Neural crest cell (in vitro differentiated cells): ENCODE measurements around the gene DISP3. TPM values are rescaled to one million over a fixed set of nuclear protein-coding genes. Genes with fewer than 3 reads are reported as not detected.

Source experiments
- DNase-seq: peaks from one replicate; pipeline ENCODE4 v3.0.0; 2021; ENCODE audit warnings: low read depth, mixed read lengths, low spot score
- H3K27ac Mint-ChIP-seq: one replicate; pipeline ENCODE4 v1.8.0; 2021; ENCODE audit warnings: mild to moderate bottlenecking, mixed read lengths; ENCODE audit not compliant: unreplicated experiment
- H3K27me3 Mint-ChIP-seq: 2 replicates; pipeline ENCODE4 v1.8.0; 2021; ENCODE audit warnings: low read depth, mild to moderate bottlenecking, mixed read lengths
- H3K36me3 Mint-ChIP-seq: 2 replicates; pipeline ENCODE4 v1.8.0; 2021; ENCODE audit warnings: low read depth, mild to moderate bottlenecking, mixed read lengths
- H3K4me1 Mint-ChIP-seq: 2 replicates; pipeline ENCODE4 v1.8.0; 2021; ENCODE audit warnings: mixed read lengths
- H3K4me3 Mint-ChIP-seq: one replicate; pipeline ENCODE4 v1.8.0; 2021; ENCODE audit warnings: mild to moderate bottlenecking, mixed read lengths
- H3K9me3 Mint-ChIP-seq: 2 replicates; pipeline ENCODE4 v1.8.0; 2021; ENCODE audit warnings: mixed read lengths
- CTCF ChIP-seq: fragments of 200-600 bp; sonication (generic); conservative IDR thresholded peaks from 2 replicates; pipeline ENCODE4 v1.5.0; 2021; ENCODE audit warnings: antibody characterized with exemption, mild to moderate bottlenecking
- total RNA-seq: library from RNA; stranded (reverse); gene quantifications from 2 replicates; pipeline ENCODE4 v1.2.1, GENCODE V29; 2021

DISP3 gene
- total RNA-seq, 1 donor from 2014 or later: 9.1 TPM

DNA sequence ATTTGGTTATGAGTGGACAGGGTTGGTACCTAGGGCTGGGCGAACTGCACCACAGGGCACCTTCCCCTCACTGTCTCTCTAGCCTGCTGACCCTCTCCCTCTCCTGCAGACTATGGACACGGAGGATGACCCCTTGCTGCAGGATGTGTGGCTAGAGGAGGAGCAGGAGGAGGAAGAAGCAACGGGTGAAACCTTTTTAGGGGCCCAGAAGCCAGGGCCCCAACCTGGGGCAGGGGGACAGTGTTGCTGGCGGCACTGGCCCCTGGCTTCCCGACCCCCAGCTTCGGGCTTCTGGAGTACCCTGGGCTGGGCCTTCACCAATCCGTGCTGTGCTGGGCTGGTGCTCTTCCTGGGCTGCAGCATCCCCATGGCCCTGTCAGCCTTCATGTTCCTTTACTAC lies 21.9 kb downstream of the DISP3 start:
- H3K4me1 Mint-ChIP-seq: peaks cover 20% of the 10 kb centered on the region
- no peak for DNase-seq
- no peak for TF ChIP-seq CTCF
- H3K4me3 Mint-ChIP-seq: no peak overlapping the region
- H3K27me3 Mint-ChIP-seq: no peaks in the 10 kb centered on the region
- H3K36me3 Mint-ChIP-seq: peaks cover 40% of the 10 kb centered on the region
- peaks cover 11% of the 10 kb centered on the region for H3K9me3 Mint-ChIP-seq
- H3K27ac Mint-ChIP-seq: no peak overlapping the region

DNA sequence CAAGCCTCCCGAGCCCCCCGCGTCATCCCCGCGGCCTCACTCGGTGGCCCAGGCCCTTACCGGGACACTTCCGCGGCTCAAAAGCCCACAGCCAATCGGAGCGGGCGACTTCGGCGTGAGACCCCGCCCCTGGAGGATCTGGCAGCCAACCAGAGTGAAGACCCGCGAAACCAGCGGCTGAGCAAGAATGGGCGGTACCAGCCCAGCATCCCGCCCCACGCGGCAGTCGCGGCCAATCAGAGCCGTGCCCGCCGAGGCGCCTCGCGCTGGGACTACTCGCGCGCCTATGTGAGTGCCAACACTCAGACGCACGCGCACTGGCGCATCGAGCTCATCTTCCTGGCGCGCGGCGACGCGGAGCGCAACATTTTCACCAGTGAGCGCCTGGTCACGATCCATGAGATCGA lies 22.5 kb downstream of the DISP3 start:
- no peak for TF ChIP-seq CTCF
- Mint-ChIP-seq H3K4me1 (peaks cover 20% of the 10 kb centered on the region), H3K27me3 (no peaks in the 10 kb centered on the region), H3K36me3 (peaks cover 46% of the 10 kb centered on the region), H3K9me3 (peaks cover 17% of the 10 kb centered on the region), H3K27ac (no peak overlapping the region), H3K4me3 (no peak overlapping the region)
- no peak for DNase-seq

- H3K27me3 Mint-ChIP-seq: no peaks in the 10 kb centered on the region
- peaks cover 17% of the 10 kb centered on the region for H3K9me3 Mint-ChIP-seq
- H3K27ac Mint-ChIP-seq: no peak overlapping the region
- no peak for DNase-seq
- H3K4me3 Mint-ChIP-seq: no peak overlapping the region
- no peak for TF ChIP-seq CTCF
- H3K4me1 Mint-ChIP-seq: peaks cover 20% of the 10 kb centered on the region
- peaks cover 48% of the 10 kb centered on the region for H3K36me3 Mint-ChIP-seq
These were observed 23.0 kb downstream of the DISP3 start for GRCh38 chr1:11501906-11502485.

- DNase-seq: no peak
- no peak for TF ChIP-seq CTCF
- H3K4me1 Mint-ChIP-seq: peaks cover 20% of the 10 kb centered on the region
- H3K27ac Mint-ChIP-seq: no peak overlapping the region
- H3K4me3 Mint-ChIP-seq: no peak overlapping the region
- no peaks in the 10 kb centered on the region for H3K27me3 Mint-ChIP-seq
- H3K9me3 Mint-ChIP-seq: peaks cover 17% of the 10 kb centered on the region
- peaks cover 48% of the 10 kb centered on the region for H3K36me3 Mint-ChIP-seq
These were observed 23.6 kb downstream of the DISP3 start for GRCh38 chr1:11502516-11502915.

DNA sequence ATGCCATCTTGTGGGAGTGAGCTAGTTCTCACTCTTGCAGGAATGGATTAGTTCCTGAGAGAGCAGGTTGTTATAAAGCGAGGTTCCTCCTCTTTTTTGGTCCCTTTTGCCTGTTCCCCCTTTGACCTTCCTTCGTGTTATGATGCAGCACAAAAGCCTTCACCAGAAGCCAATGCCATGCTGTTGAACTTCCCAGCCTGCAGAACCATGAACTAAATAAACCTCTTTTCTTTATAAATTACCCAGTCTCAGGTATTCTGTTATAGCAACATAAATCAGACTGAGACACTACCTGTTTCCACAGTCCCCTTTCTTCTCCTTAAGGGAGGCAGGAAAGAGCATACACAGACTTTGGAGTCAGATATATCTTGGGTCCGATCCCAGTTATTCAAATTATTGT lies 25.6 kb downstream of the DISP3 start:
- Mint-ChIP-seq H3K36me3 (peaks cover 60% of the 10 kb centered on the region), H3K4me3 (no peak overlapping the region), H3K4me1 (peaks cover 10% of the 10 kb centered on the region), H3K27ac (no peak overlapping the region), H3K9me3 (peaks cover 19% of the 10 kb centered on the region), H3K27me3 (no peaks in the 10 kb centered on the region)
- no peak for TF ChIP-seq CTCF
- no peak for DNase-seq
